Adrenal gland (tissue), 12 donors: ENCODE results near the gene TDRKH. TPM values are rescaled to one million over a fixed set of nuclear protein-coding genes. Genes with fewer than 3 reads are reported as not detected.
A peak's percentile ranks its signal among the peaks of the same experiment; 100 is the strongest.

Experiments
- DNase-seq, 7 donors: peaks; one replicate each; pipeline ENCODE4 v3.0.0-alpha.2; 2019 to 2020
- H3K27ac ChIP-seq, 5 donors: fragments of 200-600 bp; sonication (generic) in 4 of 5; 1 replicate in 3 of 5; 2 replicates in 2 of 5; pipeline versions ENCODE4 v1.5.1 to v1.8.0; 2016 to 2020; ENCODE audit warnings: mild to moderate bottlenecking in 1 of 5
- H3K27me3 ChIP-seq: fragments of 200-600 bp; 2 replicates; pipeline ENCODE4 v1.8.0; 2021
- H3K36me3 ChIP-seq, 2 donors: fragments of 200-600 bp; replicated peaks in 1 of 2; 1 replicate in 1 of 2; 2 replicates in 1 of 2; pipeline versions ENCODE4 v1.5.1 to v1.8.0; 2018 to 2022
- H3K4me1 ChIP-seq, 2 donors: fragments of 200-600 bp; replicated peaks in 1 of 2; 1 replicate in 1 of 2; 2 replicates in 1 of 2; pipeline versions ENCODE4 v1.5.1 to v1.8.0; 2018 to 2021
- H3K4me3 ChIP-seq, 4 donors: fragments of 200-600 bp; sonication (generic) in 3 of 4; one replicate each; pipeline ENCODE4 v1.5.1; 2016 to 2018
- H3K9me3 ChIP-seq, 3 donors: fragments of 200-600 bp; sonication (generic) in 1 of 3; replicated peaks in 1 of 3; 1 replicate in 2 of 3; 2 replicates in 1 of 3; pipeline versions ENCODE4 v1.5.1 to v1.8.0; 2016 to 2021
- POLR2A ChIP-seq, 2 donors: fragments of 450-650 bp; IDR thresholded peaks; one replicate each; pipeline ENCODE4 v1.6.1; 2017; ENCODE audit warnings: antibody characterized with exemption in 2 of 2, mild to moderate bottlenecking in 2 of 2, moderate library complexity in 1 of 2
- WGBS, 4 donors: extraction: QIAGEN DNeasy Blood & Tissue Kit in 2 of 4; methylation state at CpG; one replicate each; pipeline versions ENCODE4 v1.1.5 to v1.1.7; 2013 to 2017; 5-methylcytosine and 5-hydroxymethylcytosine counted together
- intact Hi-C, 2 donors: fragments of 100-400 bp; cut with DNase I; formaldehyde crosslinking; loops; one replicate each; pipeline versions ENCODE4 v1.14.1 to v1.15.0; 2022 to 2023
- polyA plus RNA-seq, 3 donors: library from polyadenylated mRNA; stranded (reverse); fragments of 200-250 nt in 2 of 3; fragments of 350-450 nt in 1 of 3; fragmentation: Illumina TruSeq in 1 of 3; extraction: RNeasy Lipid Tissue Mini Kit (QIAGEN cat#74804) in 1 of 3; gene quantifications; one replicate each; pipeline ENCODE4 v1.2.3, GENCODE V29; 2013 to 2014
- small RNA-seq, 2 donors: library from RNA; depleted of rRNA; stranded (forward); fragments of <200 nt; gene quantifications; one replicate each; pipeline ENCODE3, GENCODE V24; 2016
- total RNA-seq, 9 donors: library from RNA; depleted of rRNA in 4 of 9; stranded (reverse); fragments of >200 nt in 4 of 9; fragments of 120-200 nt in 1 of 9; fragmentation: NEBNext Ultra II Directional in 1 of 9; extraction: Animal tissue kit (Norgen Biotek cat#: 25700) in 1 of 9; gene quantifications; one replicate each; pipeline versions ENCODE4 v1.1.0 to v1.2.4, GENCODE V29; 2013 to 2023
- TF ChIP-seq, protein P1 (sequence below), 6 experiments: fragments of 450-650 bp in 4 of 6; fragments of 200-600 bp in 2 of 6; sonication (generic) in 1 of 6; IDR thresholded peaks; 1 replicate in 5 of 6; 2 replicates in 1 of 6; pipeline versions ENCODE4 v1.5.1 to v1.8.0; 2016 to 2021; ENCODE audit warnings: antibody characterized with exemption in 6 of 6, mild to moderate bottlenecking in 2 of 6, moderate library complexity in 1 of 6
- donor health status: healthy with polysubstance abuse.
- donor health status: Bipolar disorder and iron deficiency.
- donor health status: DM: yes; HTN: yes; CAD: no.
- donor health status: DM: no; HTN: no; CAD: no.
- donor health status: DM: no; HTN: no; CAD: no.
- donor health status: DM: yes; HTN: yes; CAD: no.

TDRKH gene
- total and polyA plus RNA-seq, 12 donors: 2.1 to 9.1 (median 5.8) TPM

DNA sequence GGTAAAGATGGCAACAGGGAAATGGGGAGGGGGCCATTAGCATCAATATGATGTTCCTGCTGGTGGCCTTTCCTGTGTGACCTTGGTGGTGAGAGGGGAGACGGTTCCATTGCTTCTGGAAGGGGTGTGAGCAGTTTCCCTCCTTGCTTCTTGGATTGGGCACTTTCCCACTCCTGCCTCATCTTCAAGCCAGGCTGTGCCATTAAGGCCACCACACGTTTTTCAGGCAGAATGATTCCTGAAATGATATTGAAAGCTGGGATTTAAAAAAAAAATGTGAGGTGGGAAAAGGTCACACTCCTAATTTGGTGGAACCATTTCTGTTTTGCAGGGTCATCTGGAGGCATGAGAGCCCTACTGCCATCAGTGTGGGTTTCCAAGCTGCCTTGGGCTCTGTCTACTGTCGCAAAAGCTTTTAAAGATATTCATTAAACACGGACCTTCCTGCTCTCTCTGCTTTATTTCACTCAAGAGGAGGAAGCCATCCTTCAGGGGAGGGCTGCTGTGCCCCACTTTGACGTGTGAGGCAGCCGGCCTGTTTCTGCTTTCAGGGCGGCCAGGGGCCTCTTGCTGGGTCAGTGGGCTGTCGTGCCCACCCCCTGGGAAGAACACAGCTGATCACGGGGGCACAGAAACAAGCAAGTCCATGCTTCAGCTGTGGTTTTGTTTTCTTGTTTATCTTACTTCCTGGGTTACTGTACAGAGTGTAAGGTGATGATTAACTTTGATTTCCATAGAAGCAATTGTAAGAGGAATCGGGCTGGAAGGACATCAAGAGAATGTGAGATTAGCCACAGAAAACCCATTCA, 60.9 kb downstream of the TDRKH start:
- H3K4me3 ChIP-seq: no peak overlapping the region
- 52 to 71% (median 60%) methylated on average over 10 of the region's 10 CpGs for WGBS, 4 donors
- no peaks in the 10 kb centered on the region for H3K4me1 ChIP-seq
- peak in 1 of 7 donors; percentile 48 for DNase-seq
- peaks cover 5% of the 10 kb centered on the region for H3K27me3 ChIP-seq
- no peaks in the 10 kb centered on the region for H3K9me3 ChIP-seq
- H3K27ac ChIP-seq: no peak overlapping the region
- no peaks in the 10 kb centered on the region for H3K36me3 ChIP-seq
- intact Hi-C loops: no loop called here
- TF ChIP-seq, protein P1, sequence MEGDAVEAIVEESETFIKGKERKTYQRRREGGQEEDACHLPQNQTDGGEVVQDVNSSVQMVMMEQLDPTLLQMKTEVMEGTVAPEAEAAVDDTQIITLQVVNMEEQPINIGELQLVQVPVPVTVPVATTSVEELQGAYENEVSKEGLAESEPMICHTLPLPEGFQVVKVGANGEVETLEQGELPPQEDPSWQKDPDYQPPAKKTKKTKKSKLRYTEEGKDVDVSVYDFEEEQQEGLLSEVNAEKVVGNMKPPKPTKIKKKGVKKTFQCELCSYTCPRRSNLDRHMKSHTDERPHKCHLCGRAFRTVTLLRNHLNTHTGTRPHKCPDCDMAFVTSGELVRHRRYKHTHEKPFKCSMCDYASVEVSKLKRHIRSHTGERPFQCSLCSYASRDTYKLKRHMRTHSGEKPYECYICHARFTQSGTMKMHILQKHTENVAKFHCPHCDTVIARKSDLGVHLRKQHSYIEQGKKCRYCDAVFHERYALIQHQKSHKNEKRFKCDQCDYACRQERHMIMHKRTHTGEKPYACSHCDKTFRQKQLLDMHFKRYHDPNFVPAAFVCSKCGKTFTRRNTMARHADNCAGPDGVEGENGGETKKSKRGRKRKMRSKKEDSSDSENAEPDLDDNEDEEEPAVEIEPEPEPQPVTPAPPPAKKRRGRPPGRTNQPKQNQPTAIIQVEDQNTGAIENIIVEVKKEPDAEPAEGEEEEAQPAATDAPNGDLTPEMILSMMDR (IDR thresholded peaks at IDR 0.05): no peak
- no peak for TF ChIP-seq POLR2A (IDR thresholded peaks at IDR 0.05)

GRCh38 chr1:151728151-151729054, 61.9 kb downstream of the TDRKH start:
- H3K27me3 ChIP-seq: peaks cover 5% of the 10 kb centered on the region
- WGBS, 4 donors: 43 to 55% (median 51%) methylated on average over 18 to 19 of the region's 19 CpGs
- no peak overlapping the region for H3K4me3 ChIP-seq
- peaks cover 0 to 4% of the 10 kb centered on the region in 2 donors for H3K4me1 ChIP-seq
- H3K27ac ChIP-seq: peak overlapping the region in 1 of 5 donors; percentile 57
- no peaks in the 10 kb centered on the region for H3K9me3 ChIP-seq
- no peaks in the 10 kb centered on the region for H3K36me3 ChIP-seq
- intact Hi-C loops: no loop called here
- TF ChIP-seq, protein P1 (IDR thresholded peaks at IDR 0.05): no peak
- TF ChIP-seq POLR2A (IDR thresholded peaks at IDR 0.05): no peak
- peak in 1 of 7 donors; percentile 67 for DNase-seq

GRCh38 chr1:151723726-151724370, 66.5 kb downstream of the TDRKH start:
- no peak for TF ChIP-seq POLR2A (IDR thresholded peaks at IDR 0.05)
- TF ChIP-seq, protein P1 (IDR thresholded peaks at IDR 0.05): no peak
- no peaks in the 10 kb centered on the region for H3K9me3 ChIP-seq
- WGBS, 4 donors: 42 to 55% (median 45%) methylated on average over 3 of the region's 3 CpGs
- peaks cover 12 to 22% of the 10 kb centered on the region in 2 donors for H3K4me1 ChIP-seq
- H3K27me3 ChIP-seq: no peaks in the 10 kb centered on the region
- DNase-seq: no peak
- intact Hi-C loops: no loop called here
- no peak overlapping the region for H3K27ac ChIP-seq
- no peak overlapping the region for H3K4me3 ChIP-seq
- H3K36me3 ChIP-seq: no peaks in the 10 kb centered on the region

Small RNA genes lying within 50 kb of the gene (small RNA-seq; reads per million reads assigned to genes)
- 0 reads per million in 2 donors for gene RNU6-662P

Other genes starting within 250 kb of the TDRKH start
- 10 to 100 TPM; 20.0 to 46.7 (median 32.5) TPM for gene SNX27, start 178.4 kb downstream of the TDRKH start, total RNA-seq
- gene SNX27, start 178.4 kb downstream of the TDRKH start, polyA plus RNA-seq: 10 to 100 TPM in 2 of 3 donors, 1 to 10 TPM in 1; 6.0 to 21.8 (median 10.9) TPM
- gene CELF3, start 73.7 kb downstream of the TDRKH start, total RNA-seq: 1 to 10 TPM in 4 of 9 donors, under 1 TPM in 2, not detected in 3; 0.10 to 9.2 (median 4.5) TPM
- 100 to 1,000 TPM in 1 of 3 donors, 10 to 100 TPM in 1, 1 to 10 TPM in 1; 6.8 to 128 (median 16.1) TPM for gene CELF3, start 73.7 kb downstream of the TDRKH start, polyA plus RNA-seq
- 10 to 100 TPM in 1 of 9 donors, 1 to 10 TPM in 3, under 1 TPM in 1, not detected in 4; 0.44 to 31.3 (median 5.0) TPM for gene RIIAD1, start 69.0 kb downstream of the TDRKH start, total RNA-seq
- 1 to 10 TPM; 2.1 to 7.0 (median 6.1) TPM for gene RIIAD1, start 69.0 kb downstream of the TDRKH start, polyA plus RNA-seq
- 100 to 1,000 TPM in 1 of 9 donors, 10 to 100 TPM in 8; 42.0 to 127 (median 60.3) TPM for gene MRPL9, start 27.0 kb downstream of the TDRKH start, total RNA-seq
- 100 to 1,000 TPM in 1 of 3 donors, 10 to 100 TPM in 2; 66.4 to 113 (median 91.4) TPM for gene MRPL9, start 27.0 kb downstream of the TDRKH start, polyA plus RNA-seq
- gene LINGO4, start 14.9 kb upstream of the TDRKH start, total RNA-seq: under 1 TPM in 3 of 9 donors, not detected in 6; 0.11 to 0.55 (median 0.30) TPM
- under 1 TPM; 0.20 to 0.56 (median 0.33) TPM for gene LINGO4, start 14.9 kb upstream of the TDRKH start, polyA plus RNA-seq
- gene RORC, start 41.3 kb upstream of the TDRKH start, total RNA-seq: 10 to 100 TPM in 1 of 9 donors, 1 to 10 TPM in 6, under 1 TPM in 2; 0.06 to 15.1 (median 3.2) TPM
- 1 to 10 TPM; 1.7 to 6.4 (median 2.2) TPM for gene RORC, start 41.3 kb upstream of the TDRKH start, polyA plus RNA-seq
- gene C2CD4D, start 49.3 kb upstream of the TDRKH start, total RNA-seq: under 1 TPM in 4 of 9 donors, not detected in 5; 0.06 to 0.55 (median 0.26) TPM
- gene C2CD4D, start 49.3 kb upstream of the TDRKH start, polyA plus RNA-seq: under 1 TPM in 2 of 3 donors, not detected in 1; 0.16 to 0.20 TPM
- gene THEM5, start 63.2 kb upstream of the TDRKH start, total RNA-seq: not detected
- gene THEM5, start 63.2 kb upstream of the TDRKH start, polyA plus RNA-seq: not detected
- 10 to 100 TPM; 20.2 to 36.4 (median 24.6) TPM for gene THEM4, start 119.0 kb upstream of the TDRKH start, total RNA-seq
- gene THEM4, start 119.0 kb upstream of the TDRKH start, polyA plus RNA-seq: 10 to 100 TPM; 32.3 to 36.3 (median 34.9) TPM
- 100 to 1,000 TPM in 5 of 9 donors, 10 to 100 TPM in 4; 24.9 to 463 (median 190) TPM for gene S100A10, start 203.4 kb upstream of the TDRKH start, total RNA-seq
- gene S100A10, start 203.4 kb upstream of the TDRKH start, polyA plus RNA-seq: 100 to 1,000 TPM; 439 to 860 (median 798) TPM
- gene S100A11, start 246.5 kb upstream of the TDRKH start, total RNA-seq: 100 to 1,000 TPM in 7 of 9 donors, 10 to 100 TPM in 2; 66.8 to 251 (median 148) TPM
- 1,000 to 10,000 TPM in 1 of 3 donors, 100 to 1,000 TPM in 2; 308 to 1,160 (median 987) TPM for gene S100A11, start 246.5 kb upstream of the TDRKH start, polyA plus RNA-seq